CD4-positive, alpha-beta T cell treated with Interleukin-6 for 4 hours (primary cell): ENCODE data around the gene WWC2.

ENCODE experiments used
- DNase-seq: peaks from one replicate; pipeline ENCODE4 v3.0.0-alpha.2; 2020; ENCODE audit warnings: mixed read lengths

Gene WWC2

DNA sequence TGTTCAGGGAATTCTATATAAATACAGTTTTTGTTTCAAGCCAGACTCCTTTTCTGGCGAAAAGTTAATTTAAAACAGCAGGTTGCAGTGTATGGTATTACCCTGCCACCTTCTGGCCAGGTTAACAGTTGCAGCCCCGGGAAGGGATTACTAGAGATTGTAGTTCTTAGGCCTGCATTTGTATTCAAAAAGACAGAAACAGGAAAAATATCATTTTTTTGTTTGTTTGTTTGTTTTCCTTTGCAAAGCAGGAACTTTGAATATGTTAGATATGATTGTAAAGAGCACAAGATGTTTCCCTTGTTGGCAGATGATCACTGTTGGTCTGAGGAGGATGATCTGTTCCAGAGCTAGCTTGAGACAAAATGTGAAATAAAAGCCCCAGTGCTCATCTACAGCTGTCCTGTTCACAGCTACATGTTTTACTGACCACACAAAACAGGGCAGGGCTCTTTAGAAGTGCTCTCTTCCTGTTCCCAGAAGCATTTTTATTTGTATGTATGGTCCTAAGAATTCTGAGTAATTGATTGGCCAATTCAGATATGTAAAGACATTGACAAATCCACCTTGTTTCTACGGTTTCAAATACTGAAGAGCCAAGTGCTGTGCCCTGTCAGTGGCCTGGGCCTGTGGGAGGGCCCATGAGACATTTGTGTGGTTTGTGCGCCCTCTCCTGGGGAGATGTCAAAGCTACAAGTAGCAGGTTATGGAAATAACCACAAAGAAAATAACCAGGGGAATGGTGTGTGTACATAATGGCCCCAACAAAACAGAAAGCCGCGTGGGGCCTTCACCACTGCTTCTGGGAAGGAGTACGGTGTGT lies 163.1 kb downstream of the WWC2 start:
- peak; percentile 78 for DNase-seq

DNA sequence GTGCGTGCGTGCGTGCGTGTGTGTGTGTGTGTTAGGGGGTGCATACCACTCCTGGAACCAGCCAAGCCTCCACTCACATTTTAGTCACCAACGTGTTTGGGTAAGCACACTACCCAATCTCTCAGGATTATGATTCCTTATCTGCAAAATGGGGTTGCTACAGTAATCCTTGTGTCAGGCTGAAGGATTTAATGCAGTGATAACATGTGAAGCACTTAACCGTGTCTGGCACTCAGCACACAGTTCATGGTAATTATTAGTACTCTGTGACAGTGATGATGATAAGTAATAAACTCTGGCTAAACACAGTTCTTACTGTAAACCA lies 163.7 kb downstream of the WWC2 start:
- no peak for DNase-seq

DNA sequence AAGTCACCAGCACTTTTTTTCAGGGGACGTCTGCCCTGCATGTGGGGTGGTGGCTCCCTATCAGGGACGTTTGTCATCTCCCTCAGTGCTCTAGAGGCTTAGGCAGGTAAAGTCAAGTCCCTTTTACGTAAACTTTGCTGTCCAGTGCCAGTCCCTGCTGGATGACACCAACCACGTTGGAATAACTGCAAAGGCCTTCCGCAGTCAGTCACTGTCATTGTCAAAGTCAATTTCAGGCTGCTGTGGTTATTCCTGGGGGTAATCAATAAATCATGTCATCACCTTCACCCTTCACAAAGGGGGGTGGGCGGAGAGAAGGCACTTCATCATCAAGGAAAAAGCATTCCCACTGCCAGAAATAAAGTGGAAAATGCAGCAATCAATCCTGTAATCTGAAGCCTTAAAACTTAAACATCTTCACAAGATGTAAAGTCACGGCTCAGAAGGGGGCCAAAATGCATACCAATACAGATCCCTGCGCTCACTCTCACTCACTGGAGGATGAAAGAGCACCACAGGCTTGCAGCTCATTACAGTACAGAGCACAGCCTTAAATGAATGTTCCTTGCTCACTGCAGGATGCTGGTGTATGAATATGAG lies 164.8 kb downstream of the WWC2 start:
- no peak for DNase-seq

DNA sequence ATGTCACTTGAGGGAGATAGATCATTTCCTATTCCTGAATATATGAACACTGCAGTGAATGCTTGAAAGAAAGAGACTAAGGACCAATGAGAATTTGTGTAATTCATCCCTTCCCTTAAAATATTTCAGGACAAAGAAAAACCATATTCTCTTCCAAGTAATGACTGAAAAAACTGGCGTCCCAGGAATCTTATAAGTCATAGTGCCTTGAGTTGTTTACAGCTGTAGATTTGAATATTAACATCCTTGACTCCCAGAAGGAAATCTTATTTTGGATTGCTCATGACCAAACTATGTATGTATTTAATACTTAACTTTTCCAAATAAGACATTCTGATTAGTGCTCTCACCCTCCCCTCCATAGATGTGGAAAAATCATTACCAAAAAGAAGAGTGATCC lies 165.6 kb downstream of the WWC2 start:
- no peak for DNase-seq

DNA sequence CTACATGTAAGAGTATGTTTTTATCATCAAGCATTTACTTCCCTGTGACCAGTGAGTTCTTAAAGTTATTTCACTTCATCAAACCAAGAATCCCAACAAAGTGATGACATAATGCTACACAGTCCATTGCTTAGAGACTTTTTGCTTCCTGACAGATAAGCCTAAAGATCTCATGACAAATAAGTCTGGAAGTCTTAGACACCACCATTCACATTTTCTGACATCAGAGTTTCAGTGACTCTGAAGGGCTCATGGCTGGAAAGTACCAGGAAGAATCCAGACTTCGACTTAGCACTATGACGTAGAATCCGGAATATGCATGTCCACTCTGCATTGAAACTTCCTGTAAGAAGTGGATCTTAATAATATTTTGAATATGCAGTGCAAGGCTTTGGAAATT lies 167.3 kb downstream of the WWC2 start:
- no peak for DNase-seq

DNA sequence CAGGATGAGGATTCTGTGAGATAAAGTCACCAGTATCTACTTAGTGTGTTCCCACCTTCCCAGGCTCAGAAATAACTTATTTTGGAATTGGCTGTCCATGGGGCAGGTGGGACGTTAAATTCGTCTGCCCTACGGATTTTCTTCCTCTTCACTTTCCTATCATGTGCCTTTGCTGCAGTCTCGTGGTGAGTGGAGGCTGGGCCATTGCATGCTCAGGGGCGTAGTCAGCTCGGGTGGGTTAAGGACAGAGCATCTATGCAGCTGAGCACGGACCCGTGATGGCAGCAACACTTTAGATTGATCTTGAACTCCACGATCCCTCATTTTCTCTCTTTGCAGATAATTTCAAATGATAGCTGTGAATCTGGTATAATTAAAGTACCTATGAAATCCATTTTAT lies 169.5 kb downstream of the WWC2 start:
- no peak for DNase-seq

DNA sequence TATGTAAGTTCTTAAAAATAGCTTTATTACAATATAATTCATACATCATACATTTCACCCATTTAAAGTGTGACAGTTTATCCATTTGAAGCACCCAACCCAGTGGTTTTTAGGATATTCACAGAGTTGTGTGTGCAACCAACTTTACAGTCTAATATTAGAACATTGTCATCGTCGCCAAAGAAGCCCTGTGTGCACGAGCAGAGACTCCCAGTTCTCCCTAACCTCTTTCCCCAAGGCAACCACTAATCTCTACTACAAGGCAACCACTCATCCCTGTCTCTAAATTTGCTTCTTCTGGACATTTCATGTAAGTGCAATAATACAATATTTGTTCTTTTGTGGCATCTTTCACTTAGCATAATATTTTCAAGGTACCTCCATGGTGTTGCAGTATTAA lies 173.3 kb downstream of the WWC2 start:
- no peak for DNase-seq

DNA sequence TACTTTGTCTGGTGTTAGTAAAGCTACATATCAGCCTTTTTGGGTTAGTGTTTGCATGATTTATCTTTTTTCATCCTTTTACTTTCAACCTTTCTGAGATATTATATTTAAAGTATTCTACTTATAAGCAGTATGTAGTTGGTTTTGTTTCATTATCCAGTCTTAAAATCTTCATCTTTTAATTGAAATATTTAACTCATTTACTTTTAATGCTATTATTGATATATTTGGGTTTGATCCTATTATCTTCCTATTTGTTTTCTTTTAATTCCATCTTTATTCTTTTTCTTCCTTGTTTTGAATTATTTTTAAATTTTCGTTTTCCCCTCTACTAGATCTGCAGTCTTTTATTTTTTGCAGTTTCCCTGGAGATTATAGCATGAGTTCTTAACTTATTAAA lies 177.0 kb downstream of the WWC2 start:
- no peak for DNase-seq

DNA sequence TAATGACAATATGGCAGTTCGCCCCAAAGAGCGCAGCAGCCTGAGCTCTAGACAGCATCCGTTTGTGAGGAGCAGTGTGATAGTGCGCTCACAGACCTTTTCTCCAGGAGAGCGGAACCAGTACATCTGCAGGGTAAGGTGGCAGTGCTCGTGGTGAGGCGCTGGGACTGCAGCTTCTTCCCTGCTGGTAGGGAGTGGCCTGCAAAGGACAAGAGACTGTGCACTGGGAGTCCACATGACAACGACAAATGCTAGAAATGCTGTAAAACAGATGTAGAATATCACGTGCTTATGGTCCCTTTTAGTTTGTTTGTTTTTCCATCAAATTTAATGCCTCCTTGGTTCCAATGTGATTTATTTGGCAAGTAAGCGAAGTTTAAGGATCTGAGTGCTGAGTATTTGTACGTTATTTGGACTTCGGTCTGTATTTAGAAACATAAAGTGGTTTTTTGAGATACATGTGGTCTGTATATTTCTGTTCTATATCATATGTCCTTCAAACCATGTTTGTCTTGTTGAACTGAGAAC lies 185.3 kb downstream of the WWC2 start:
- DNase-seq = no peak

DNA sequence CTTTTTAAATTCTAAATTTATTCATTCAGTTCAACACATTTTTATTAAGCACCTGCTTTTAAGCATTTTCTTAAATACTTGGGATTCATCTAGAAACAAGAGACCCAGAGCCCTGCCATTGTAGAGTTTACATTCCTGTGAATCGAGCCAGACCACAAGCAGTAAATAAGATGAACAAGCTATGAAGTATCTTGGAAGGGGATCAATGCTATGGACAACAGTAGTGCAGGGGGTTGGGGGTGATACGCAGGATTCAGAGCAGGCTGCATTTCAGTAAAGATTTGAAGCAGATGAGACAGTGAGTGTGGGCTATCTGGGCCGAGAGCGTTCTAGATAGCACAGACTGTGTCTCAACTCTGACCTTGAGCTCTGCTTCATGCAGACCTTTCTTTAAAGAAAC lies 185.9 kb downstream of the WWC2 start:
- no peak for DNase-seq

DNA sequence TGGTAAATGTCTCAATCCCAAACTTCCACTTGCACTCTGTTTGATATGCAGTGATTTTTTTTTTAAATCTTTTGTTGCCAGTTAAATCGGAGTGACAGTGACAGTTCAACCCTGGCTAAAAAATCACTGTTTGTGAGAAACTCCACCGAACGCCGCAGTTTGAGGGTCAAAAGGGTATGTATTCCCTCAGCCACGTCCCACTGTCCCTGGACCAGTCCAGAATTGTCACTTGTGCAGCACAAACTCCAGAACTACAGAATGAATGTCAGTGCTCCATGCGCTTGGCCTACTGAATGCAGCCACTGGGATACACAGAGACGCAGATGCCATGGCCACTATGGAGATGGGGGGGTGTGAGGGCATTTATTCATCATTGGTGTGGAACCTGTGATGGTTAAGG lies 186.8 kb downstream of the WWC2 start:
- no peak for DNase-seq

DNA sequence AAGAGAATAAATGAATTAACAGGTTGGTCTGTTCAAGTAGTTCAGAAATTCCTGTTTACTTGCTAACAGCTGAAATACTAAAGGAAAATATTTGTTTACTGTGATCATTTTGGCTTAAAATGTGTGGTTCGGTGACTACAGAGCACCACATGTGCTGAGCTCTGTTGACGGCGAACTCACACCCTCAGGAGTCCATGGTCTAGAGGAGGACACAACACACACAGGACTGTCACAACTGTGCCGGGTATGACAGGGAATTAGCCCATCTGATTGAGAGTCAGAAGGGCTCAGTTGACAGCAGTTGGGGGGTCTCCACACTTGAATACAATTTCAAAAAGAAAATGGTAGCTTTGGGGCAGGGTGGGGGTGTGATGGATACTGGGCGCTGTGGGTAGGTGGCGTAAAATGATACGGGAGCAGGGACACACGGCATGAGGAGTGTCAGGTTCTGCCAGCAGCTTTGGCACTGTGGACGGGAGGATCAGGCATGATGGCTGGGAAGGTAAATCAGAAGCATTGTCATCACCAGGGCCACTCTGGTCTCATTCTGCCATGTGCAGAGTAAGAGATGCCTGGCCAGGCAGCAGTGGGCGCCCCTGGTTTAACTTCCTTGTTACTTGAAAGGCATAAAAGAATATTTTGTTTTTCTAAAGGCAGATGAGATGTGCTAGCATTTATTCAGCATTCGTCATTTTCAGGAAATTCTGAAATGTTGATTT lies 187.7 kb downstream of the WWC2 start:
- DNase-seq = no peak

DNA sequence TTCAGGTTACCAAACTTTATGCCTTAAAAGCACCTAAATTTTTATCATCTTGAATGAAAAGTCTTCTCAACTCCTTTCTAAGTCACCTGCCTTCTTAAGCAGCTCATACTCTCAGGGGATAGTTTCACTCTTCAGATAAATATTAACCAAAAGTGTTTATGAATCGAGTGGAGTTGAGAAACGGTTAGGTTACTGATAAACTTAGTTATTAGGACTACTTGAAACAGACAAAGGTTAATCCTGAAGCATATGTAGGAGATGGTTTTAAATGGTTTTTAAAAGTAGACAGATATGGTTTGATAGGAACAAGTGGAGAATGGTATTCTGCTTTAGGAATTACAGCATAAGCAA lies 188.2 kb downstream of the WWC2 start:
- no peak for DNase-seq

DNA sequence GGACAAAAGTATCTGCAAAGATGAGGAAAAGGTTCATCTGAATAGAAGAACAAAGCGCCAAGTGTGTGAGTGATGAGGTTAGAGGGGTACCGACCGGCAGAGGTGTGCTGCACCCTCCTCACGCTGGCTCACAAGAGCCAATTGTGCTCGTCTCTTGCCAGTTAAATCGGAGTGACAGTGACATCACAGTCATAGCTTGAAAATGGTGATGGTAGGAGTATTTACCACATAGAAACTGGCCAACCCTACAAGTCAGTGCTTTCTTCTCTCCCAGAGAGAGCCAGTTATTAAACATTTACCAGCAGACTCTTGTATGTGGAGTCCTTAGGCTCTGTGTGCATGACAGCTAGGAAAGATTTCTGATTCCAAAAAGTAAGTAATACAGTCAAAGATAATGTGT lies 188.6 kb downstream of the WWC2 start:
- DNase-seq = no peak

DNA sequence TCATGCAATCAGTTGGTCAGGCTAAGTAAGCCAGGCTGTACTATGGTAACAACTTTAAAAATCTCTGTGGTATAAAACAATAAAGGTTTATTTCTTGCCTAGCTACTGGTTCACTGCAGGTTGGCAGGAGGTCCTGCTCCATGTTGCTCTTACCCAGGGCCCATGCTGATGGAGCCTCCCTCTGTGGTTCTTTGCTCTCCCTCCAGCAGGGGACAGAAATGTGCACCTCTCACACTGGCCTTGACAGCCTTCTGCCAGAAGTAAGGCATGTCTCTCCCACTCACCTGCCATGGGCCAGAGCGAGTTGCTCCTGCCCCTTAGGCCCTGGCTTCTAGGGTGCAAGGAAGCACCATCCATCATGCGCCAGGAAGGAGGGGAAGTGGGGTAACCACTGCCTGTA lies 189.9 kb downstream of the WWC2 start:
- DNase-seq = no peak

DNA sequence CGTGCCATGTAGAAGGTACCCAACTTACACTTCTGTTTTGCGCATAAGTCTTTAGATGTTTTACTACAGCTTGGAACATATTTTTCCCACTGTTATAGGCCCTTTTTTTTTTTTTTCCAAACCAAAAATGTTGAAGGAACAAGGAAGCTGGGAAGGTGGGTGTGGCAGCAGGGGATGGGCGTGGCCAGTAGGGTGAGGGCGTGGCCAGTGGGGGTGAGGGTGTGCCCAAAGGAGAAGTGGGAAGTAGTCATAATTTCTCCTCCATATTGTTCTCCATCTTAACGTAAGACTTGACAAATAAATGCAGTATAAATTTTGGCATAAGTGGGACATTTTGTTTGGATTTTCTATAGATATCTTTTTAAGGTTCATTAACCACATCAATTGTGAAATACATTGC lies 190.6 kb downstream of the WWC2 start:
- no peak for DNase-seq

DNA sequence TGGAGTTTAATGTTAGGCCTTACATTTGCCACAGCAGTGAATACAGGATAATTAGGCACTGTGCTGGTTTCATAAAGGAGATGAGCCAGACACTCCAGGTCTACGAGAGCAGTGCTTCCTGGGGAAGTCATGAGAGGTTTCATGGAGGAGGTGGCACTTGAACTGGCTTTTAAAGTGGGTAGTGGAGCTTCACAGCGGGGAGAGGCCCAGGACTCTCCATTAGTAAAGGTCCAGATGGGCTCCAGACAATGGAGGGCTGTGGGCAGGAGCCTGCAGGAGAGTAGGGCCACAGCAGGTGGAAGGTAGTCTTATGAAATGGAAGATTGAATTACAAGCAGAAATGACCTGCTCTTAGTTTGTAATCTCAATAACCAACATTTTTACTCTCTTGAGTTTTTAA lies 192.0 kb downstream of the WWC2 start:
- DNase-seq = no peak

DNA sequence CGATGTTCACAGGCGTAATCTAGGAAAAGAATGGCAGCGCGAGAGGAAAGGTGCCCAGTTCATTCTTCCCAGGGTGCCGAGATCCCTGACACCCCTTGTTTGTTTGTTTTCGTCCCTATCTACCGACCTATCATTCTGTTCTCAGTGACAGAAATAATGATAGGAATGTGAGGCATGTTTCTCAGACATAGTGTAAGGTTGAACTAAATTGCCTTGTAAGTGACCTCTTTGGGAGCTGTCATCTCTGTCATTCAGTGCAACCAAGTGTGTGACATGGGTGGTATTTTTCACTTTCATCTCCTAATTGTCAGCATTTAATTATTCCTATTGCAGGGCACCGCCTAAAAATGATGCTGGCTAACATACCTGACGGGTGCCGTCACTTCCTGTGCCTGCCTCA lies 196.7 kb downstream of the WWC2 start:
- no peak for DNase-seq

DNA sequence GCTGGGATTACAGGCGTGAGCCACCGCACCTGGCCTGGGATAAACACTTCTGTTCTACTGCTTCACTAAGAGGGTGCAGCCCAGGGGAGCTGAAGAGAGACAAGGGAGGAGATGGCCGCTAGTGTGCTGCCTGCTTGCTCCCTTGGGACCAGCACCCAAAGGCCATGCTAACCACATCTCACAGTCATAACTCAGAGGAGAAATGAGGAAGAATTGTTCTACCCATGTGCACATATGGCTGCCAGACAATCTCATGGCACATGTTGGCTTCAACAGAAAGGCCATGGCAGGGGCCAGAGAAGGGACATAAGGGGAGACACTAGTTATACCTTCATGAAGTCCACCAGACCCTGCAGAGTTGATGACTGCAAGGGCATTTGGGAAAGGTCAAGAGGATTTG lies 198.6 kb downstream of the WWC2 start:
- DNase-seq = no peak

DNA sequence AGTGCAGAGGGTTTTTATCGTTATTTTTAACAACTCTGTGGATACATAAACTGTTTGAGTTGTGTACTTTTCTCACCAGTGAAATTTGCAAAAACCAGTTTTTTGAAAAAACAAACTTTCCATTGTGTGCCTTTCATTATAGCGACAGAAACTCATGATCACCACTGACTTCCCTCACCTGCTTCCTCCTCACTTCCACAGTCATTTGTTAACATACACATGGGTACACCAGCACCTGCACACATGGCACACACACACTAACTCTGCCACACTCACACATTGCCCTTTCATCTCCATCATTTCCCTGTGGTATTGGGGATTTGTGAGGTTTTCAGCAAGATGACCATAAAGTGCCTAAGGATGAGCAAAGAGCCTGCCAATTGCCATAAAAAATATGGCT lies 200.4 kb downstream of the WWC2 start:
- no peak for DNase-seq

DNA sequence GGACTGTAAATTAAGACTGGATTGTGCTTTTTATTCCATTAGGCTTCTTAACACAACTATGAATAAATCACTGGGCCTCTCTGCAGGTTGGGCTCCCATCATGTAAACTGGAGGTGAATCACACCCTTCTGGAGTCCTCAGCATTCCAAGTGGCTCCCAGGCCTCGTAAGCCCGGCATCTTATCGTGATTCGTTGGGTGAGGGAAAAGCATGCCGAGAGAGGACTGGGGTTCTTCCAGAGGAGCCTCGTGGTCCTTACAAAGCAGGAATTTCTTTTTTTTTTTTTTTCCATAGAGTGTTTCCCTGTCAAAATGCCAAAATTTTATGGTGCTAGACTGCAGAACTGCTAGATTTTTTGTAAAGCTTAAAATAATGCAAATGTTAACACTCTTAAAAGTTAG lies 201.0 kb downstream of the WWC2 start:
- DNase-seq = no peak

DNA sequence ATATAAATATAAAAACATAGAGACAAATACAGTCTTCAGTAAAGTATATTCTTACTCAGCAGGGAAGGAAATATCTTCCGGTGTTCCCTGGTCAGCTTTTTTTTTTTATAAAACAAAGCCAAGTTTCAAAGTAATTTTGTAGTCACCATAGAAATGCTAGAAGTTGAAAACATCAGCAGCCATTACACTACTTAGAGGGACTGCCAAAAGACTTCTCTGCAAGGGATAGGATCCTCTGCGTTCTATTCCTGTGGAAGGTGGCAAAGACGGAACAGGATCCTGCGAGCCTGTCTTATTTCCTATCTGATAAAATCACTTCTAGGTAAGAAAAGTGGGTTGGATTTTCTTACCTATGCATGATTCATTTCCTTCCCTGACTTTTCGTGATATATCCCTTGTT lies 201.6 kb downstream of the WWC2 start:
- DNase-seq = no peak

DNA sequence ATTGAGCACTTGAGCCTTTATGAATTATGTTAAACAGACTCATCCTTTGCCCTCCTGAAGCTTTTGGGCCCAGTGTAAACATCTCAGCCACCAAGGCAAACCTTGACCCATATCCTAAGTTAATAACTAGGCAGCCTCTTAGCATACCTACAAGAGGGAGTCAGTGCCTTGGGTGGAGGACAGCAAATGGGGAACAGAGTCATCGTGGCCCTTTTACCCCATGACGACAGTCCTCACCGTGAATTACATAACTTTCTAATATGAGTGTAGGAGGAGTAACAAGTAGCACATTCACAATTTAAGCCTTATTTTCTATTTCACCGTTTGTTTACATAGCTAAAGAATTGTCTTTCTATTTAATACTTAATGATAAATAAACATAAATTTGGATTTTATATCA lies 204.2 kb downstream of the WWC2 start:
- no peak for DNase-seq

DNA sequence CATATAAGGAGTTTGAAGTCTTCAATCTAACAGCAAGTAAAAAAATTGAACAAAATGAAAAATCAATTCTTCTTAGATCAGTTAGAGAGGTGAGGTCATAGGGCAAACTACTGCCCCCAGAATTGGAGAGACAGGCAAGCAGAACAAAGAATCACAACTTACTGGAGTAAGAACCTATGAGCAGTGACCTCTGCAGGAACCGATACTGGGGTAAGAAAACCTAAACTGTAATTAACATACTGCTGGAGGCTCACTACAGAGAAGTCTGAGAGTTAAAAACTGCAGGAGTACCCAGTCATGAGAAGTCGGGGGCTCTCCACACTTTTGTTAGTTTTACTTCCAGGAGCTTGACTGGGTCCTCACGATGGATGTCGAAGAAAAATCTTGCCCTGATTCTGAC lies 205.0 kb downstream of the WWC2 start:
- DNase-seq = no peak
